PFSK-1 (cell line): ENCODE results near the gene IKZF1.

Source experiments
- FOXP2 ChIP-seq: optimal IDR thresholded peaks from 2 replicates; pipeline ENCODE3; 2011; ENCODE audit warnings: borderline replicate concordance, control low read depth, inconsistent platforms; ENCODE audit not compliant: insufficient read depth; ENCODE audit errors: extremely low read length, extremely low read depth
- POLR2AphosphoS5 ChIP-seq: IDR thresholded peaks from 2 replicates; pipeline ENCODE4 v1.6.1; 2012; ENCODE audit warnings: low read depth, mild to moderate bottlenecking, control low read depth, low read length, moderate library complexity
- SIN3A ChIP-seq: IDR thresholded peaks from 2 replicates; pipeline ENCODE4 v1.6.1; 2012; ENCODE audit warnings: mild to moderate bottlenecking, low read length, moderate library complexity, borderline replicate concordance; ENCODE audit not compliant: insufficient read depth
- TAF1 ChIP-seq: IDR thresholded peaks from 2 replicates; pipeline ENCODE4 v1.6.1; 2012; ENCODE audit warnings: low read length, control low read depth, borderline replicate concordance; ENCODE audit not compliant: insufficient read depth
- TF ChIP-seq, protein P1 (sequence below), 2 experiments: IDR thresholded peaks; 2 replicates each; pipeline versions ENCODE4 v1.6.1 to v1.8.0; 2011 to 2012; ENCODE audit warnings: low read depth in 2 of 2, low read length in 2 of 2, control low read depth in 1 of 2, inconsistent platforms in 1 of 2, mild to moderate bottlenecking in 1 of 2, moderate library complexity in 1 of 2; ENCODE audit not compliant: insufficient read depth in 1 of 2

Gene IKZF1

DNA sequence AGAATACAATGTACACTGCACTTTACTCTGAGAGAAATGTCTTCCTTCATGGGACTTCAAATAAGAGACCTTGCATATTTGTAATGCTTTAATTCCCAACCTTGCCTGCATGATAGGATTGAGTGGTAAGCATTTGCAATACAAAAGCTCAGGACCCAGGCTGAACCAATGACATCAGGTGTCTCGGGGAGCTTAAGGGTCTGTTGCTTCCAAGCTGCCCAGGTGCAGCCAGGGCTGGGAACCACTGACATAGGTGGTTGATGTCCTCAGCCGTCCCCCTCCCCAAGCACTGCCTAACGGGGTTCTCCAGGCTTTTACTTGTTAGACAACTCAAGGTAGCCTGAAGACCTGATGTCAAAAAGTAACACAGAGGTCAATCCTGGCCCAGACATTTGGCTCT lies 116.5 kb downstream of the IKZF1 start:
- no peak for TF ChIP-seq TAF1

DNA sequence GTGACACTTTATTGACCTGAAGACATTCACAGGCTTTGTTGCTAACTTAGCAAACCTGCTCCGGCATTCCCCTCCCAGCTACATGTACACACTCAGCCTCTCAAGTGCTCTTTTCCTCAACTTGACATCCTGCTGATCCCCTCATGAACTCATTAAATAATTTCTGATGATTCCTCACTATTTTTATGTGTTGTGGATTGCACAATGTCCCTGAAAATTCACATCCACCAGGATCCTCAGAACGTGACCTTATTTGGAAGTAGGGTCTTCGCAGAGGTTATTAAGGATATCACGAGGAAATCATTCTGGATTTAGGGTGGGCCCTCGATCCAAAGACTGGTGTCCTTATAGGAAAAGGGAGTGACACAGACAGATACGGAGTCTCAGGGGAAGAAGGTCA lies 118.3 kb downstream of the IKZF1 start:
- TF ChIP-seq SIN3A (no peak), POLR2AphosphoS5 (no peak), TAF1 (no peak), FOXP2 (no peak)
- TF ChIP-seq, protein P1, sequence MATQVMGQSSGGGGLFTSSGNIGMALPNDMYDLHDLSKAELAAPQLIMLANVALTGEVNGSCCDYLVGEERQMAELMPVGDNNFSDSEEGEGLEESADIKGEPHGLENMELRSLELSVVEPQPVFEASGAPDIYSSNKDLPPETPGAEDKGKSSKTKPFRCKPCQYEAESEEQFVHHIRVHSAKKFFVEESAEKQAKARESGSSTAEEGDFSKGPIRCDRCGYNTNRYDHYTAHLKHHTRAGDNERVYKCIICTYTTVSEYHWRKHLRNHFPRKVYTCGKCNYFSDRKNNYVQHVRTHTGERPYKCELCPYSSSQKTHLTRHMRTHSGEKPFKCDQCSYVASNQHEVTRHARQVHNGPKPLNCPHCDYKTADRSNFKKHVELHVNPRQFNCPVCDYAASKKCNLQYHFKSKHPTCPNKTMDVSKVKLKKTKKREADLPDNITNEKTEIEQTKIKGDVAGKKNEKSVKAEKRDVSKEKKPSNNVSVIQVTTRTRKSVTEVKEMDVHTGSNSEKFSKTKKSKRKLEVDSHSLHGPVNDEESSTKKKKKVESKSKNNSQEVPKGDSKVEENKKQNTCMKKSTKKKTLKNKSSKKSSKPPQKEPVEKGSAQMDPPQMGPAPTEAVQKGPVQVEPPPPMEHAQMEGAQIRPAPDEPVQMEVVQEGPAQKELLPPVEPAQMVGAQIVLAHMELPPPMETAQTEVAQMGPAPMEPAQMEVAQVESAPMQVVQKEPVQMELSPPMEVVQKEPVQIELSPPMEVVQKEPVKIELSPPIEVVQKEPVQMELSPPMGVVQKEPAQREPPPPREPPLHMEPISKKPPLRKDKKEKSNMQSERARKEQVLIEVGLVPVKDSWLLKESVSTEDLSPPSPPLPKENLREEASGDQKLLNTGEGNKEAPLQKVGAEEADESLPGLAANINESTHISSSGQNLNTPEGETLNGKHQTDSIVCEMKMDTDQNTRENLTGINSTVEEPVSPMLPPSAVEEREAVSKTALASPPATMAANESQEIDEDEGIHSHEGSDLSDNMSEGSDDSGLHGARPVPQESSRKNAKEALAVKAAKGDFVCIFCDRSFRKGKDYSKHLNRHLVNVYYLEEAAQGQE (IDR thresholded peaks at IDR 0.05; ENCODE audit: insufficient read depth in 1 of 2, low read depth in 2 of 2, low read length in 2 of 2): no peak

DNA sequence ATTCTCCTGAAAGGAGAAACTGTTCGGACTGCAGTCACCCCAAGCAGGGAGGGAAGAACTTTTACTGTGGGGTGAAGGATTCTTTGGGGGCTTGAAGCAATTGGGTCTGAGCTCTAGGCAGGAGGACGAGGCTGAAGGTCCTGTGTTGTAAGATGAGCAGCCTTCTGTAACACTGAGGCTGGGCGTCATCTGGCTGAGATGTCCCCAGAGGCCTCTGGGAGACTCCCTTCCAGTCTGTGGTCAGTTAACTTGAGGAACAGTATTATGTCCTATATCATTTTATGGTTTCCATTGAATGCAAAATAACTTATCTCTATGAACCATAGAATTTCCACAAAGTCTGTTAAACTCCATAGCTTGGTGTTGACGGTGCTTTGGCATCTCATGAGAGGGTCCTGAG lies 119.3 kb downstream of the IKZF1 start:
- TF ChIP-seq, protein P1 (IDR thresholded peaks at IDR 0.05; ENCODE audit: insufficient read depth in 1 of 2, low read depth in 2 of 2, low read length in 2 of 2): no peak
- TF ChIP-seq TAF1 (no peak), SIN3A (no peak), POLR2AphosphoS5 (no peak), FOXP2 (no peak)

DNA sequence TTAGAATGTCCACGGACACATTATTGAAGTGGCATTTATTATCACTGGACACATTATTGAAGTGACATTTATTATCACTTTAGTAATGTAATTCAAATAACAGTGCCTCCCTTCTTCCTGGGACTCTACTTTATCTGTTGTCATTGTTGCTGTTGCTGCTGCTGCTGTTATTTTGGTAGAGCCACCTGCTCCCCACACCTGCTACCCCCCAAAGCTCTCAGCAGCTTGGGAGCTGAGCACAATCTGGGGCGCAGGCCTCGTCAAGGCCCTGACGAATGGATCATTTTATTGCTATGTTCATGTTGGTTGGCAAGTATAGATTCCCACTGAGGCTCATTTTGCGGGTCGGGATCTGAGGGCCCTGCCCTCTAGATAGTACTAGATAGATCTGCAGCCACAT lies 120.8 kb downstream of the IKZF1 start:
- no peak for TF ChIP-seq TAF1

DNA sequence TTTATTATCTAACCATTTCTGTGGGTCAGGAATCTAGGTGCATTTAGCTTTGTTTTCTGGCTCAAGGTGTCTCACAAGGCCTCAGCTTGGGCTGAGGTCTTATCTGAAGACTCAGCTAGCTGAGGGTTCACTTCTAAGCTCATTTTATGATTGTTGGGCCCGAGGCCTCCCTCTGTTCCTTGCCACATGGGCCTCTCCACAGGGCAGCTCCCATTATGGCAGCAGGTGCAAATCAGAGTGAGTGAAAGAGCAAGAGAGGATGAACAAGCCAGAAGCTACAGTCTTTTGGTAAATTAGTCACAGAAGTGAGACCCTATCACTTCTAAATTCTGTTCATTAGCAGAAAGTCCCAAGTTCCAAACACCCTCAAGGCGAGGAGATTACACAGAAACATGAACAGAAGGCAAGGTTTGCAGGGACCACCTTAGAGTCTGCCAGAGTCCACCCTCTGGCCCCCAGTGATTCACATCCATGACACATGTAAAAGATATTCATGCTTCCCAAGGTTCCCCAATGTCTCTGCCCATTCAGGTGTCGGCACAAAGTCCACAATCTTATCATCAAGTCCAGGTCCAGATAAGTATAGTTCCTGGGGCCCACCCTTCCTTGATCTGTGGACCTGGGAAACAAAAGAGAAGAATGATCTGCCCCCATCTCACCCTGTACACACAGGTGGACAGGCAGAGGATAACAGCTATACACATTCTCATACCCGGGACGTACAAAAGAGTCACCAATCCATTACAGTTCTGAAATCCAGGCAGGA lies 121.9 kb downstream of the IKZF1 start:
- no peak for TF ChIP-seq TAF1
- no peak for TF ChIP-seq POLR2AphosphoS5
- TF ChIP-seq, protein P1 (IDR thresholded peaks at IDR 0.05; ENCODE audit: insufficient read depth in 1 of 2, low read depth in 2 of 2, low read length in 2 of 2): no peak
- no peak for TF ChIP-seq FOXP2
- TF ChIP-seq SIN3A: no peak

DNA sequence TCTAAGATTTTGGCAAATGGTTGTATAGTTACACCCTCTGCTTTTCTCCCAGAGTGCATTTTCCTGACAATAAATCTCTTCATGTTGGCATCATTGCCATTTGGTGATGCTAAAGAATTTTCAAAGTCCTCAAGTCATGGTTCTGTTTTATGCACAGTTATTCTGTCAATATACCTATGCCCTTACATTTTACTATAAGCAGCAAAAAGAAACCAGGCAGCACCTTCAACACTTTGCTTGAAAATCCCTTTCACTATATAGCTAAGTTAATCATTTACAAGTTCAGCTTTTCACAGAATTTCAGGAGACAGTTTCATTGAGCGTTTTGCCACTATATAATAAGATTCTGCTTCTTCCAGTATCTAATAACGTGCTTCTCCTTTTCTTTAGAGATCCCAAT lies 123.0 kb downstream of the IKZF1 start:
- TF ChIP-seq POLR2AphosphoS5: no peak
- TF ChIP-seq TAF1: no peak
- no peak for TF ChIP-seq SIN3A
- TF ChIP-seq FOXP2: no peak
- TF ChIP-seq, protein P1 (IDR thresholded peaks at IDR 0.05; ENCODE audit: insufficient read depth in 1 of 2, low read depth in 2 of 2, low read length in 2 of 2): no peak
